ENCODE data around the gene CAMK2G.

CAMK2G gene

DNA sequence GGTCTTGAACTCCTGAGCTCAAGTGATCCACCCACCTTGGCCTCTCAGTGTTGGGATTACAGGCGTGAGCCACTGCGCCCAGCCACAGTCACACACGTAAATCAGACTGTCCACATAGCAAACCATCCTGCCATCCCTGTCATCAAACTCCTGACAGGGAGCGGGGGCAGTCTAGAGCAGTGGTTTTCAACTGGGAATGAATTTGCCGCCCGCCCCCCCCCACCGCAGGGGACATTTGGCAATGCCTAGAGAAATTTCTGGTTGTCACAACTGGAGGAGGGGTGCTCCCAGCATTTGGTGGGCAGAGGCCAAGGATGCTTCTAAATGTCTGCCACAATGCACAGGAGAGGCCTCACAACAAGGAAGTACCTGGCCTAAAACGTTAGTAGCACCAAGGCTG, 24.1 kb downstream of the CAMK2G start:
- H3K4me3 Mint-ChIP-seq = no peak overlapping the region
- ATAC-seq (replicated peaks; ENCODE audit: extremely low read depth, poor library complexity, severe bottlenecking) (no peak), DNase-seq (ENCODE audit: low spot score in 2 of 2) (no peak)
- no peaks in the 10 kb centered on the region for H3K27me3 Mint-ChIP-seq
- H3K4me1 Mint-ChIP-seq = peaks cover 42% of the 10 kb centered on the region
- peaks cover 41% of the 10 kb centered on the region for H3K36me3 Mint-ChIP-seq (ENCODE audit: insufficient read depth)
- H3K9me3 Mint-ChIP-seq = no peaks in the 10 kb centered on the region
- peak overlapping the region; percentile 55 for H3K27ac Mint-ChIP-seq (ENCODE audit: low read depth)

DNA sequence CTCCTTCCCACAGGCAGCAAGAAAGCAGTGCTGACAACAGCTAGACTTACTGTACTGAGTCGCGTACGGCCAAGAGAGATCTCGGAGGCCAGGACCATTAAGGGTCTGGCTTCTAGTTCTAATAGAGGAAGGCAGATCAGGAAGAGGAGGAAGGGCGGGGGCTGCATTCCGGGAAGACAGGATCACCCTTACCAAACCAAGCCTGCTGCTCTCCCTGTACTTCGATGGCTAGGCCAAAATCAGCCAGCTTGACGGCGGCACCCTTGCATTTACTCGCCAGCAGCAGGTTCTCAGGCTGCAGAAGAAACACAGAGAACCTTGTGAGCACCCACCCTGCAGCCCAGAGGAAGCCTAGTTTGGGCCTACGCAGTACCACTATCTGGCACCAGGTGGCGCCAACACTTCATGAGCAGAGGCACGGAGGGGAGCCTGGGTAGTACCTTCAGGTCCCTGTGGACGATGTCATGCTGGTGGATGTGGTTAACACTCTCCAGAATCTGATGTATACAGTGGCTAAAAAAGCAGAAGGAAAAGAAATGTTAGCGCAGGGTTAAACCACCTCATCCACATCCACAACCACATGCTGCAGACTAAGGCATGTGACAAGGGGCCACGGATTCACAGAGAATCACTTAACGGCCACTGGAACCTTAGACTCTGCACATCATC, 25.4 kb downstream of the CAMK2G start:
- Mint-ChIP-seq H3K9me3 (no peaks in the 10 kb centered on the region), H3K4me1 (peaks cover 34% of the 10 kb centered on the region), H3K36me3 (ENCODE audit: insufficient read depth) (peaks cover 47% of the 10 kb centered on the region), H3K4me3 (peak overlapping the region; percentile 59), H3K27ac (ENCODE audit: low read depth) (peak overlapping the region; percentile 83), H3K27me3 (no peaks in the 10 kb centered on the region)
- peak; percentile 99 for ATAC-seq (replicated peaks; ENCODE audit: extremely low read depth, poor library complexity, severe bottlenecking)
- peak; percentile 91 to 98 for DNase-seq (ENCODE audit: low spot score in 2 of 2)

DNA sequence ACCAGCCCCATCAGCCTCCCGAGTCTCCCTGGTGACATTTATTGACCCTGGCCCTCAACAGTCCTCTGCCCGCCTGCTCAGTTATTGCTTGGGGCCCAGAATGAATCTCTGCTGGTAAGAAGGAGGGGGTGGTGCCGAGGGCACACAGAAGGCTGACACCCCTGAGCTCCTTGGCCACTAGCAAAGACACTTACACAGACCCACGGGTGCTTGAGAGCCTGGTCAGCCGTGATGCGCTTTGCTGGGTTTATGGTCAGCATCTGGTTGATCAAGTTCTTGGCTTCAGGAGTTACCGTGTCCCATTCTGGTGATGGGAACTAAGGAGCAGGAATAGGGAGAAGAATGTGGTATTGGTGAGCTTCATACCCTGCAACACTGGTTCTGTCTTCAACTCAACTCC, 27.3 kb downstream of the CAMK2G start:
- DNase-seq (ENCODE audit: low spot score in 2 of 2) = no peak
- Mint-ChIP-seq H3K4me1 (peaks cover 22% of the 10 kb centered on the region), H3K4me3 (no peak overlapping the region), H3K36me3 (ENCODE audit: insufficient read depth) (peaks cover 54% of the 10 kb centered on the region), H3K27me3 (no peaks in the 10 kb centered on the region), H3K27ac (ENCODE audit: low read depth) (no peak overlapping the region), H3K9me3 (no peaks in the 10 kb centered on the region)
- ATAC-seq (replicated peaks; ENCODE audit: extremely low read depth, poor library complexity, severe bottlenecking) = no peak

DNA sequence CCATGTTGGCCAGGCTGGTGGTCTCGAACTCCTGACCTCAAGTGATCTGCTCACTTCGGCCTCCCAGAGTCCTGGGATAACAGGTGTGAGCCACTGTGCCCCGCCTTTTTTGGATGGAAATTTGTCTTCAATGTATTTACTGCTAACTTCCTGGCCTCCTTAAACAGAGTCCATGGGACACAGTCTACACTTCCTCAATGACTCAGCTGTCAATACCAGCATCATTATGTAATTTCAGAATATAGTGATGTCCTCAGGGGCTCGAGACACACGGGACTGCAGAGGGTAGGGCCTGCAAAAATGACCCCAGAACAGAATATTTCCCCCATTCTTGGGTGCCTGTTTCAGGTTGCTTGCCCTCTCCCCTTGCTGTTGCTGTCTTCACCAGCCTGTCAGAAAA, 31.1 kb downstream of the CAMK2G start:
- no peak overlapping the region for H3K27ac Mint-ChIP-seq (ENCODE audit: low read depth)
- no peaks in the 10 kb centered on the region for H3K4me1 Mint-ChIP-seq
- DNase-seq (ENCODE audit: low spot score in 2 of 2) (no peak), ATAC-seq (replicated peaks; ENCODE audit: extremely low read depth, poor library complexity, severe bottlenecking) (no peak)
- no peaks in the 10 kb centered on the region for H3K27me3 Mint-ChIP-seq
- H3K4me3 Mint-ChIP-seq = no peak overlapping the region
- H3K36me3 Mint-ChIP-seq (ENCODE audit: insufficient read depth) = peaks cover 47% of the 10 kb centered on the region
- H3K9me3 Mint-ChIP-seq = no peaks in the 10 kb centered on the region

DNA sequence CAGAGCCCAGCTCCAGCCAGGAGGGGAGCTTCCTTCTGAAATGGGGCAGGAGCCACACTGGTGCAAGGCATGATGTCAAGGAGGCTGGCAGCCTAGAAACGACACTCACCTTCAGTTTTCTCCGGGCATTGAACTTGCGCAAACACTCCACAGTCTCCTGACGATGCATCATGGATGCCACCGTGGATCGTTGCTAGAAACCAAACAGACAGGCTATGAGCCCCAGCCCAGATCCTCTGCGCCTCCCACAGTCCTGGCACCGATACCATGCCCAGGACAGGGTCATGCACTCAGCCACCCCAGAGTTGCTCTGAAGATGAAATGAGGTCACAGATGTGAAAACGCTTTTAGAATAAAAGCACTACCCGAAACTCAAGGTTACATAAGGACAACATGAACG, 32.0 kb downstream of the CAMK2G start:
- H3K9me3 Mint-ChIP-seq = no peaks in the 10 kb centered on the region
- no peak for ATAC-seq (replicated peaks; ENCODE audit: extremely low read depth, poor library complexity, severe bottlenecking)
- H3K4me1 Mint-ChIP-seq = no peaks in the 10 kb centered on the region
- H3K36me3 Mint-ChIP-seq (ENCODE audit: insufficient read depth) = peaks cover 42% of the 10 kb centered on the region
- no peaks in the 10 kb centered on the region for H3K27me3 Mint-ChIP-seq
- DNase-seq (ENCODE audit: low spot score in 2 of 2) = no peak
- H3K27ac Mint-ChIP-seq (ENCODE audit: low read depth) = no peak overlapping the region
- H3K4me3 Mint-ChIP-seq = no peak overlapping the region

DNA sequence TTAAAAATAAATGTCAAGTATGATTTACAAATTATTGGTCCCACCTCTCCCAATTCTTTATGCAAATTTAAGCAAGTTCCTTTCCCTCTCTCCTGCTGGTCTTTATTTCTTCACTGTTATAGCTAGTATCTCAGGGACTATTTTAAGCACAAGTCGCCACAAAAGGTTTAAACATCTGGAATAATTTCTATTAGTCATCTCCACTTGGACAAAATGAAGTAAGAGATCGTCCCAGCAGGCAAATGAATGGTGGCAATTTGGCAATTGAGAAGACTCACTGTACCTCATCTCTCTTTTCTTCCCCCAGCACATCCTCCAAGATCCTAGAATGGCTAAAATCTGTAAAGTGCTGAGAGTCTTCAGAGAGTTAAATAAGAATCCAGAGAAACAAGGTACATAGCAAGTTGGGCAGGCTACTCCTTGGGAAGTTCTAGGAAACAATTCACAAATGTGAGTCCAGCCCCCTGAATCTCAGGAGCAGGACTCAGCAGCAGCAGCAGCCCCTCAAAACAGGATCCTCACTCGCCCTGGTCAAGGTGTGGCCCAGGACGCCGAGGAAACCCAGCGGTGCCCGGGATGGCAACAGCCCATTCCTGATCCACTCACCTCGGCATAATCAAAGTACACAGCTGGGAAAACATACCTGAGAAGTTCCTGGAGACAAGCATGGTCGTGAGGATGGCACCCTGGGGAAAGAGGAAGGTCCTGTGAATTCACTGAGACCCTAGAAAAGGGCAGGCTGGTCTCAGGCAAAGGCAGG, 32.6 kb downstream of the CAMK2G start:
- ATAC-seq (replicated peaks; ENCODE audit: extremely low read depth, poor library complexity, severe bottlenecking) (no peak), DNase-seq (ENCODE audit: low spot score in 2 of 2) (no peak)
- H3K27ac Mint-ChIP-seq (ENCODE audit: low read depth) = no peak overlapping the region
- no peak overlapping the region for H3K4me3 Mint-ChIP-seq
- peaks cover 38% of the 10 kb centered on the region for H3K36me3 Mint-ChIP-seq (ENCODE audit: insufficient read depth)
- H3K27me3 Mint-ChIP-seq = no peaks in the 10 kb centered on the region
- H3K4me1 Mint-ChIP-seq = no peaks in the 10 kb centered on the region
- no peaks in the 10 kb centered on the region for H3K9me3 Mint-ChIP-seq

DNA sequence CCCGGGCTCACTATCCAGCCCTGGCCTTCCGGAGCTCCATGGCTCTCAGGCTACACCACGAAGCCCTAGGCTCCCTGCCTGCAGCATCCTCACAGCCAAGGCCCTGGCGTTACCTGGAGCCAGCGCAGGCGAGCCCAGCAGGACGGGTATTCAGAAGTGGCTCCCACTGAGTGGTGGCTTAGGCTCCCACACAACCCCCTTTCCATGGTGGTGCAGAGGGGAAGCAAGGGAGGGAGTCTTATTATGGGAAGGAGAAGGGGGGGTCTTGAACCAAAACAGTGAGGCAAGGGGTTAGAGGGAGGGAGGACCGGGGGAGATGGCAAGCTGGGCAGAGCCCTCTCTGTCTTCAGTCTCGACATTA, 33.3 kb downstream of the CAMK2G start:
- DNase-seq (ENCODE audit: low spot score in 2 of 2) (no peak), ATAC-seq (replicated peaks; ENCODE audit: extremely low read depth, poor library complexity, severe bottlenecking) (no peak)
- Mint-ChIP-seq H3K36me3 (ENCODE audit: insufficient read depth) (peaks cover 35% of the 10 kb centered on the region), H3K4me1 (no peaks in the 10 kb centered on the region), H3K9me3 (no peaks in the 10 kb centered on the region), H3K27ac (ENCODE audit: low read depth) (no peak overlapping the region), H3K27me3 (no peaks in the 10 kb centered on the region), H3K4me3 (no peak overlapping the region)

DNA sequence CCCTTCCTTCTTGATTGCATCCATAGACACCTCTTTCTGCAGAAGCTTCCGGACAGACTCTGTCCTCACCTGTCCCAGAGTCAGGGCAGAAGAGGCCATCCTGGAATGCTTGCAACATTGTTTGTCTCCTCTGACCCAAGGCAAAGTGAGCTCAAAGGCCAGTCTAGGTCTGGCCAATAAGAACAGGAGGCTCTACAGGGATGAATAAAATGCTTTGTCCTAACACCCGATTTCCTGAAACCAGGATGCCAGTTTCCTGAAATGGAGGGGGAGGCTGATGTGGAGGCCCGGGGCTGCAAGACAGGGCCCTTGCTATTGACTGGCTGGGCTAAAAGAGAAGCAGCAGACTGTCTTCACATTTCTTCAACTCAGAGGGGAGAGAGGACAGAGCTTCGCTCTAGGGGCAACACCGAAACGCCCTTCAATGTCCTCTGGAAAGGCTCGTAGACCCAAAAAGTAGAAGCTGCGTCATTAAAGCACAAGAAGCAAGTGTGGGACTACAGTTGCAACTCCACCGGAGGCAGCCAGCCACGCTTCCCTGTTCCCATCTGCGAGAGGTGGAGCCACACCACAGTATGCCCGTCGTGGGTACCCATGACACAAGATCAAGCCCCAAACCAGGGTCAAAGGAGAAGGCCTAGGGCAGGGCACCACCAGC, 33.8 kb downstream of the CAMK2G start:
- Mint-ChIP-seq H3K4me3 (no peak overlapping the region), H3K9me3 (no peaks in the 10 kb centered on the region), H3K27ac (ENCODE audit: low read depth) (no peak overlapping the region), H3K4me1 (no peaks in the 10 kb centered on the region), H3K36me3 (ENCODE audit: insufficient read depth) (peaks cover 31% of the 10 kb centered on the region), H3K27me3 (no peaks in the 10 kb centered on the region)
- DNase-seq (ENCODE audit: low spot score in 2 of 2) = no peak
- ATAC-seq (replicated peaks; ENCODE audit: extremely low read depth, poor library complexity, severe bottlenecking) = no peak

DNA sequence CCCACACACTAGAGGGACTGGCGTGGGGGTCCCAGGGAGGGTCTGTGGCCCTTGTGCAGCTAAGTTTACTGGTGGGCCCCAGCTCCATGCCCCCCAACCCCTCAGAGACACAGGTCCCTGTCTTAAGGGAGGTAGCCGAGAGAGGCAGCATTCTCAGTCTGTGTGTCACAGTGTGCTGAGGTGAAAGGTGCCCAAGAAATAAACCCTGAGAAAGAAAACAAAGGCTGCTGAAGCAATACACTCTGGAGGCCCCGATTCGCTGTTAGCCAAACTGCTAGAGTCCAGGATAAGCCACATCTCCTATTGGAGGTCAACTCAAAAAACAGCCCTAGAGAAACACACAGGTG, 34.3 kb downstream of the CAMK2G start:
- no peaks in the 10 kb centered on the region for H3K27me3 Mint-ChIP-seq
- ATAC-seq (replicated peaks; ENCODE audit: extremely low read depth, poor library complexity, severe bottlenecking) = no peak

DNA sequence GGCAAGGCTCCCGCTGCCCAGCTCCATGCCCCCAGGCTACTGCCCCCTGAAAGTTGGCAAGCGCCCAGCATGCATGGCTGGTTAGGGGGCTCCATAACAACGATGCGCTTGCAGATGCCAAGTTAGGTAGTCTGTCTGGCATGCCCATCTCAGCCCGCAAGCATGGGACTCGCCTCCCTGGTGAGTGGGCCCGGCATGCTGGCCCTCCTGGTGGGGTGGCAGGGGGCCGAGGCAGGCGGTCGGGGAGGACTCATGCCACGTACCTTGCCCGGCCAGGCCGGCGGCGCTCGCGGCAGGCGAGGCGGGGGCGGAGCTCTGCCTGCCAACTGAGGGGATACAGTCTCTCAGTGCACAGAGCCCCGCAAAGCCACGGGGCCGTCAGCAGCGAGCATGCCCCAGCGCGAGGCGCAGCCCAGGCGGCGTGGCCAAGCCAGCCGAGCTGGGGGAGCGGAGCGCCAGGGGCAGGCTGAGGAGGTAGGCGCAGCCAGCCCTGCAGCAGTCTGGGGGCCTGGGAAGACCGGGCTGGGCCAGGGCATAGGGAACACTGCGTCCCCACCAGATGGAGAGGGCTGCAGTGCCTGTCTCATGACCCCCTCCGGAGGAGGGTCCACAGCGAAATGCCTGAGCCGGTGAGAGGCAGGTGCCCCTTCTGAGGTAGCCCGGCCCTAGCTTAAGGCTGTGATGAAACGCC, 34.9 kb downstream of the CAMK2G start:
- no peak overlapping the region for H3K4me3 Mint-ChIP-seq
- no peaks in the 10 kb centered on the region for H3K9me3 Mint-ChIP-seq
- peaks cover 7% of the 10 kb centered on the region for H3K4me1 Mint-ChIP-seq
- H3K27me3 Mint-ChIP-seq = no peaks in the 10 kb centered on the region
- DNase-seq (ENCODE audit: low spot score in 2 of 2) (no peak), ATAC-seq (replicated peaks; ENCODE audit: extremely low read depth, poor library complexity, severe bottlenecking) (no peak)
- no peak overlapping the region for H3K27ac Mint-ChIP-seq (ENCODE audit: low read depth)
- peaks cover 33% of the 10 kb centered on the region for H3K36me3 Mint-ChIP-seq (ENCODE audit: insufficient read depth)

More for the DNA sequence above, 34.3 kb downstream of the CAMK2G start:
- peaks cover 32% of the 10 kb centered on the region for H3K36me3 Mint-ChIP-seq (ENCODE audit: insufficient read depth)
- H3K4me1 Mint-ChIP-seq = peaks cover 1% of the 10 kb centered on the region
- no peak overlapping the region for H3K4me3 Mint-ChIP-seq
- DNase-seq (ENCODE audit: low spot score in 2 of 2) = no peak
- no peak overlapping the region for H3K27ac Mint-ChIP-seq (ENCODE audit: low read depth)
- no peaks in the 10 kb centered on the region for H3K9me3 Mint-ChIP-seq

DNA sequence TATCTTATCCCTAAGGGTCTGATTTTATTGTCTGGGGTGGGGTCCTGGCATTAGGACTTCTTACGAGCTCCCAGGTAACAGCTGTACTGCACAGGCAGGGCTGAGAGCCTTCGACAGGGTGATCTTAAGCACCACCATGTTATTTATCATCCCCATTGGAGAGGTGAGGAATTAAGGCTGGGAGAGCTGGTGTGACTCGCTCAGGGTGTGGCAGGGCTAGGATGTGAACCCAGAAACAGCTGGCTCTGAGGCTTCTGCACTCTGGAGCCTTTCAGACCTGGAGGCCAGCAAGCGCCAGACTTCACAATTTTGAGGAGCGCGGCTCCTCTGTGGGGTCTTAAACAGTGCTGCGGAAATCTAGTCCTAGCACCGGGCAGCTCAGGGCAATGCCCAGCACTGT, 35.5 kb downstream of the CAMK2G start:
- Mint-ChIP-seq H3K9me3 (no peaks in the 10 kb centered on the region), H3K27ac (ENCODE audit: low read depth) (no peak overlapping the region), H3K36me3 (ENCODE audit: insufficient read depth) (peaks cover 29% of the 10 kb centered on the region), H3K4me1 (peaks cover 7% of the 10 kb centered on the region), H3K27me3 (no peaks in the 10 kb centered on the region), H3K4me3 (no peak overlapping the region)
- ATAC-seq (replicated peaks; ENCODE audit: extremely low read depth, poor library complexity, severe bottlenecking) = no peak
- no peak for DNase-seq (ENCODE audit: low spot score in 2 of 2)

DNA sequence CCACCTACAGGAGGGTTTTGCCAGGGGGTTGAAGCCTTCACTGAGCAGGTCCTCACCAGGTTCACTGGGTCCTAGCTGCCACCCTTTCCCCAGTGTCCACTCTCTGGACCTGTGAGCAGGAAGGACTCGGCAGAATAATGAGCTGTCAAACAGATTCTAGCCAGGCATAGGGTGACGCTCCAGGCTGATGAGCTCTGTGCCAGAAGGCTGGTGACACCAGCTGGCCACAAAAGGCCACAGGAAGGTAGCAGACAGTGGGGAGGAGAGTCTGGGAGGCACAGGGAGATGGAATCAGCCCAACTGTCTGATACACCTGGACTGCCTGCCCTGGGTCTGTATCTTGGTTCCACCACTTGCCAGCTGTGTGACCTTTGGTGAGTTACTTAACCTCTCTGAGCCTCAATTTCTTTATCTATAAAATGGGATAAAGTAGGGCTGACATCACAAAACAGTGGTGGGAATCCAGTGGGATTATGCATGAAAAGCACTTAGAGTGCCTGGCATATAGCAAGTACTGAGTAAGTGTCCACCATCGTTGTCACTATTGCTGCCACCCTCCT, 36.3 kb downstream of the CAMK2G start:
- H3K27ac Mint-ChIP-seq (ENCODE audit: low read depth) = no peak overlapping the region
- DNase-seq (ENCODE audit: low spot score in 2 of 2) = no peak
- H3K36me3 Mint-ChIP-seq (ENCODE audit: insufficient read depth) = peaks cover 26% of the 10 kb centered on the region
- no peak overlapping the region for H3K4me3 Mint-ChIP-seq
- H3K9me3 Mint-ChIP-seq = no peaks in the 10 kb centered on the region
- no peaks in the 10 kb centered on the region for H3K27me3 Mint-ChIP-seq
- H3K4me1 Mint-ChIP-seq = peaks cover 7% of the 10 kb centered on the region
- ATAC-seq (replicated peaks; ENCODE audit: extremely low read depth, poor library complexity, severe bottlenecking) = no peak

All from central memory CD8-positive, alpha-beta T cell (primary cell).